Measurements from ENCODE around the gene TMX2.
A peak's percentile ranks its signal among the peaks of the same experiment; 100 is the strongest.
"Not testable (repeated sequence)": the region's sequence is repeated elsewhere in the genome, so short reads cannot be mapped to it uniquely, and the experiment has no call there.

TMX2 gene

GRCh38 chr11:57713835-57714234 lies 1.4 kb downstream of the TMX2 start:
- DNase-seq (ENCODE audit: low spot score): no peak

DNA sequence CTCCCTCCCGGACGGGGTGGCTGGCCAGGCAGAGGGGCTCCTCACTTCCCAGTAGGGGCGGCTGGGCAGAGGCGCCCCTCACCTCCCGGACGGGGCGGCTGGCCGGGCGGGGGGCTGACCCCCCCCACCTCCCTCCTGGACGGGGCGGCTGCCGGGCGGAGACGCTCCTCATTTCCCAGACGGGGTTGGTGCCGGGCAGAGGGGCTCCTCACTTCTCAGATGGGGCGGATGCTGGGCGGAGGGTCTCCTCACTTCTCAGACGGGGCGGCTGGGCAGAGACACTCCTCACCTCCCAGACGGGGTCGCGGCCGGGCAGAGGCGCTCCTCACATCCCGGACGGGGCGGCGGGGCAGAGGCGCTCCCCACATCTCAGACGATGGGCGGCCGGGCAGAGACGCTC lies 4.3 kb downstream of the TMX2 start:
- DNase-seq (ENCODE audit: low spot score): not testable (repeated sequence)

DNA sequence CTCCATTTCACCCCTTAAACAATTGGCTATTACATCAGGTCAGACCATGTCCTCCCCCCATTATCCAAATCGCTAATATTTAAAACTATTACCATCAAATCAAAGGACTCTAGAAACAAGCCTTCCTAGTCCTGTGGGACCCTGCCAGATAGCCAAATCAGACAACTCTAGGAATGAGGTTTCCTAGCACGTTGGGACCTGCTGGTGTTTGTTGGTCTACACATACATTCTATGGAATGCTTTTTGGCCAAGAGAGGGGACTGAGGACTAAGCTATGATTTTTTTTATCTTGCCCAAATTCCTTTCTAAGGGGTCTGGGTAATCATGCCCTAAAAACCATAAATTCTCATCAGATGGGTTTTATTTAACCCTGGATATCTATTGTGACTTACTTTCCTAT lies 14.8 kb downstream of the TMX2 start:
- no peak for DNase-seq (ENCODE audit: low spot score)

- no peak for DNase-seq (ENCODE audit: low spot score)
These were observed 16.4 kb downstream of the TMX2 start for GRCh38 chr11:57728829-57729228.

DNA sequence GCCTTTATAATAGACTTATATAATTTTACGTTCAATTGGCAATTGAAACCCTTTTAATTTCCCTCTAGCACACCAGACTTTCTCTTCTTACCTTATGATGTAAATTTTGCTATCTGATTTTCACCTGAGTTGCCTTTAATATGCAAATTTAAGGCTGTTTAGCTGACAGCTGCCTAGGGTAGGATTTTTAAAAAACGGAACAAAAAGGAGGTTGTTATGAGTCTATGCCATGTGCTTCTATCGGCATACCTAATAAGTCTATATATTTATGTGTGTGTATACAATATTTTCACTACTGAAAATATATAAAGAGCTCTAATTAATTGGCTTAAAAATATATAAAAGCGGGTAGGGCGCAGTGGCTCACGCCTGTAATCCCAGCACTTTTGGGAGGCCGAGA lies 17.1 kb downstream of the TMX2 start:
- no peak for DNase-seq (ENCODE audit: low spot score)

GRCh38 chr11:57732661-57733060 lies 20.3 kb downstream of the TMX2 start:
- DNase-seq (ENCODE audit: low spot score): no peak

DNA sequence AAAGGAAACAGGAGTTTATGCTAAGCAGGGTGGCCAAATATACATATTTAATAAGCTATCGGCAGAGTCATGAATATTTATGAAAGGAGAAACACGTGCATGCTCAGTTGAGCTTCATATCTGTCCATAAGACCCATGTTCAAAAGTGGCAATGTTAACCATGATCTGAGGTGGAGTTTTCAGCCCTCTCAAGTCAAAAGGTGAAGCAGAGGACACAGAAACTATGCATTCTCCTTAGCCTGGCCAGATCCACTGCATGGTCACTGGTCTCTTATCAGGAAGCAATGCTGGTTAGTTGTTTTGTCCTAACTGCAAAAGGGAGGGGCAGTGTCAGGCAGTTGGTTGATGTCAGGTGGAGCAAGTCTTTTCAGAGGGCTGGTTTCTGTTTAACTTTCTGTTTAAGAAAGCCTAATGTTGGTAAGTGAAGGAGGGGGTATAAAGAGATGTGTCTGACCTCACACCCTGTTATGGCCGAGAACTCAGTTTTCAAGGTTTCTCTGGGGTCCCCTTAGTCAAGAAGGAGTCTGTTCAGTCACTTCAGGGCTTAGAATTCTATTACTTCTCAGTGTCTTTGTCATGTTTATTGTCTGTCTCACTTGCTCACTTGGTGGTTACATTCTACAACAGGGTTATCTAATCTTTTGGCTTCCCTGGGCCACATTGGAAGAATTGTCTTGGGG lies 23.4 kb downstream of the TMX2 start:
- no peak for DNase-seq (ENCODE audit: low spot score)

DNA sequence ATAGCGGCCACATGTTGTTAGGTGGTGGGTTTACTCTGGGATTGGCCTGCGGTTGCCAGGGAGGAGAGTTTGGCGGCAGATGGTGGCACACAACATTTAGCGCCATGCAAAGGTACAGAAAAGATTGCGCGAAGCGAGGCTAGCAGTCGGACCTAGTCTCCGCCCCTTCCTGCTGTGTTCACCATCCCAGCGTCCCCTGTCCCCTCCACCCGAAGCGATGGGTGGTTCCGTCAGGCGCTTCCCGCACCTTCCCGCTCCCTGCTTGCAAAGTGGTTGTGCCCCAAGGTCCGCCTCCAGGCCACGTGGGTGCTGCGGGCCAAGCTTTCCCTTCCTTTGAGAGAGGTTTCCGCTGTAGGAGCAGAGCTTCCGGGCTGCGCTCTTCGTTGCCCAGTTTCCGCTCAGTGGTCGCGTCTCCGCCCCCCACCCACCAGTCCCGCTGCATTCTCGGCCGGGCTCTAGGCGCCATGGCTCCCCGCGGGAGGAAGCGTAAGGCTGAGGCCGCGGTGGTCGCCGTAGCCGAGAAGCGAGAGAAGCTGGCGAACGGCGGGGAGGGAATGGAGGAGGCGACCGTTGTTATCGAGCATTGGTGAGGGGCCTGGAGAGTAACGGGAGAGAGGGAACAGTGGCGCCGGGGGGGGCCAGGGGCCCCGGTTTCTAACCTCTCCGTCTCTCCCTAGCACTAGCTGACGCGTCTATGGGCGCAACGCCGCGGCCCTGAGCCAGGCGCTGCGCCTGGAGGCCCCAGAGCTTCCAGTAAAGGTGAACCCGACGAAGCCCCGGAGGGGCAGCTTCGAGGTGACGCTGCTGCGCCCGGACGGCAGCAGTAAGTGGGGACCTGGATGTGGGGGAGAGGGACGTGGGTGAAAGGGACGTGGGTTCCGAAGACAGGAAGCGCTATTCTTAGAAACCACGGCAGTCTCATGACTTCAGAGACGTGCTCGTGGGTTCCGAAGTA lies 29.0 kb downstream of the TMX2 start, which contains the start of gene SELENOH:
Gene SELENOH (plus strand): TSS at position 360 of the 955 bp plus-strand sequence. CDS start 105 bp downstream, at position 465.
- peak; percentile 92 for DNase-seq (ENCODE audit: low spot score)

- no peak for DNase-seq (ENCODE audit: low spot score)
These were observed 29.7 kb downstream of the TMX2 start for GRCh38 chr11:57742087-57742452.

- DNase-seq (ENCODE audit: low spot score): no peak
These were observed 32.0 kb downstream of the TMX2 start for GRCh38 chr11:57744357-57744756.

- DNase-seq (ENCODE audit: low spot score): no peak
These were observed 32.8 kb downstream of the TMX2 start for GRCh38 chr11:57745206-57745605.

- no peak for DNase-seq (ENCODE audit: low spot score)
These were observed 34.5 kb downstream of the TMX2 start for GRCh38 chr11:57746920-57747319.

DNA sequence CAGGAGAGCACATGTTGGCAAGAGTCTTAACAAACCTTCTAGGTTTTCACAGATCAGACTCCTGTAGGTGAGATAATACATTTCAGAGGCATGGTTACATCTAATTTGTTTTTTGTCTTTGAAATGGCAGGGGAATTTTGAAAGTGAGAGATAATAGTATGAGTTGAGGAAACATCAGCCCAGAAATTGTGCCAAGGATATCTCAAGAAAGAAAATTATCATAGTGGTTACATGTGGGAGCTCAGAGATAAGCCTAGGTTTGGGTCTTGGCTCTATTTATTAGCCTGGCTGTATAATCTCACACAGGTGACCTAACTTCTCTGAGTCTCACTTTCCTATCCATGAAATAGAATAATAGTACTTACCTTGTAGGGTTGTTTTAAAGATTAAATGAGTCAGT lies 38.8 kb downstream of the TMX2 start:
- no peak for DNase-seq (ENCODE audit: low spot score)

- DNase-seq (ENCODE audit: low spot score): no peak
These were observed 39.4 kb downstream of the TMX2 start, which contains the start of gene BTBD18 for GRCh38 chr11:57751676-57752253. BTBD18 (minus strand) TSS chr11:57751819; CDS start chr11:57751188, 631 bp downstream.

DNA sequence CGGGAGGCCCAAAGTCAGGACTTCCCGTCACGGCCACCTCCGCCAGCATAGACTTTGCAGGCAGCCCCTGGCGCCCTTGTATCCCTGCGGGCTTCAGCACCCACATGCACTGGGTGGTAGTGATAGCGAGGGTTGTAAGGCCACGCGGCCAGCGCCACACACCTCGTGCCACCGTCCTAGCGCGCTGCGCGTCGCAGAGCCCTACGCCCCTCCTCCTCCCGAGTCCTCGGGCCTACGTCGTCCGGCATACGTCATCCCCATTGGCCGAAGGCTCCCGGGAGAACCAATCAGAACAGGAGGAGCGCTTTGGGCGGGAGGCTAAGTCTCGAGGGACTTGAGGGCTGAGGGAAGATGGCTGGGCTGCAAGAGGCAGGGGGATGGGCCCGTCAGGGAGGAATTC lies 40.6 kb downstream of the TMX2 start:
- no peak for DNase-seq (ENCODE audit: low spot score)

DNA sequence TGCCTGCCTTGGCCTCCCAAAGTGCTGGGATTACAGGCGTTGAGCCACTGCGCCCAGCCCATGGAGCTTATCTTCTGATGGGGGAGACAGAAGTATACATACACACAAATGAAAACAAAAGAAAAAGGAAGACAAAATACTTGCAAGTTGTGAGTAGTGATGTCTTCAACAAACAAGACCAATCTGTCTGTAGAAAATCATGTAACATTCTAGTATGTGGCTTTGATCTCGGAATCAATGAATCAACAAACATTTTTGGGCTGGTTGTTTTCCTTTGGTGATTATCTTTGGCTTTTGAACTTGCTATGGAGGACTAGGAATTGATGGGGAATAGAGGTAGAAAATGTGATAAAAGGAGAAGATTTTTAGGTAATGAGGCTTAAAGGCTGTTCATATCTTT lies 45.8 kb downstream of the TMX2 start:
- DNase-seq (ENCODE audit: low spot score): no peak

GRCh38 chr11:57761301-57762234 lies 49.2 kb downstream of the TMX2 start, which contains the start of gene CTNND1:
CTNND1 (plus strand) TSS chr11:57761802; CDS start chr11:57791479, 29,677 bp downstream.
- peak; percentile 5 for DNase-seq (ENCODE audit: low spot score)

GRCh38 chr11:57762235-57762861 lies 50.0 kb downstream of the TMX2 start:
- no peak for DNase-seq (ENCODE audit: low spot score)

DNA sequence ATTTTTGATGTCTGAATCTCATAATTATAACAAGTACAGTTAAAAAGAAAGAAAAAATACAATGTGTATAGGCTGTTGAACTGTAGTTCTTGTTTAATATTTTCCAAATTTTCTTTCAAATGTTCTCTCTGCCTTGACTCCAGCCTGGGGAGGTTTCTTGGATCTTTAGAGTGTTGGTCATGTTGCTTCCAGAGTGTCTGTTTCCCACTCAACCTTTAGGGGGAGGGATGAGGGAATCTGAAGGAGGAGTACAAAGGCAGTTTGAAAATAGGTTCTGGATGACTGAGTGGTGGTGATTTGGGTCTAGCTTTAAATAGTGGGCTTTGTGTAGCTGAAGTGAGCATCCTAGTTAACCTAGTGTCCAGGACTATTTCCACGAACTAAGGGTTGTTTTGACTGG lies 51.2 kb downstream of the TMX2 start:
- DNase-seq (ENCODE audit: low spot score): no peak

GRCh38 chr11:57764021-57764420 lies 51.6 kb downstream of the TMX2 start:
- DNase-seq (ENCODE audit: low spot score): no peak

DNA sequence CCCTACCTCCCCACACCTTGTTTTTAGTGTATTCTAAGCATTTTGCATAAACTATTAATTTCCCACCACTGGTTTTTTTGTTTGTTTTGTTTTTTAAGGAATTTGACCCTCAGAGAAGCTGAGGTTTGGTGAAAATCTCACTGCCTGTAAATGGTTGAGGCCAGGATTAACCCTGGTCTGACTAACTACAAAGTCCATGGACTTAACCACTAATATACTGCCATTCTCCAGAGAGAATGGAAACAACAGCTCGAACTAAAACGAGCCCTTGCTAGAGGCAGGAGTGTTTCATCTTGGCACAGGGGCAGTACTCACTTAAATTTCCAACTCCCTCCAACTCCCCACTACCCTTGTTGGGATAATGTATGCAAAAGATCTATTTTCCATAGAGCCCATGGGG lies 52.2 kb downstream of the TMX2 start:
- DNase-seq (ENCODE audit: low spot score): no peak

All from CD4-positive, alpha-beta T cell treated with Interleukin-15 for 4 hours (primary cell).